Measurements from ENCODE around the gene SYNPO2.
"Not testable (repeated sequence)": the region's sequence is repeated elsewhere in the genome, so short reads cannot be mapped to it uniquely, and the experiment has no call there.

SYNPO2 gene

DNA sequence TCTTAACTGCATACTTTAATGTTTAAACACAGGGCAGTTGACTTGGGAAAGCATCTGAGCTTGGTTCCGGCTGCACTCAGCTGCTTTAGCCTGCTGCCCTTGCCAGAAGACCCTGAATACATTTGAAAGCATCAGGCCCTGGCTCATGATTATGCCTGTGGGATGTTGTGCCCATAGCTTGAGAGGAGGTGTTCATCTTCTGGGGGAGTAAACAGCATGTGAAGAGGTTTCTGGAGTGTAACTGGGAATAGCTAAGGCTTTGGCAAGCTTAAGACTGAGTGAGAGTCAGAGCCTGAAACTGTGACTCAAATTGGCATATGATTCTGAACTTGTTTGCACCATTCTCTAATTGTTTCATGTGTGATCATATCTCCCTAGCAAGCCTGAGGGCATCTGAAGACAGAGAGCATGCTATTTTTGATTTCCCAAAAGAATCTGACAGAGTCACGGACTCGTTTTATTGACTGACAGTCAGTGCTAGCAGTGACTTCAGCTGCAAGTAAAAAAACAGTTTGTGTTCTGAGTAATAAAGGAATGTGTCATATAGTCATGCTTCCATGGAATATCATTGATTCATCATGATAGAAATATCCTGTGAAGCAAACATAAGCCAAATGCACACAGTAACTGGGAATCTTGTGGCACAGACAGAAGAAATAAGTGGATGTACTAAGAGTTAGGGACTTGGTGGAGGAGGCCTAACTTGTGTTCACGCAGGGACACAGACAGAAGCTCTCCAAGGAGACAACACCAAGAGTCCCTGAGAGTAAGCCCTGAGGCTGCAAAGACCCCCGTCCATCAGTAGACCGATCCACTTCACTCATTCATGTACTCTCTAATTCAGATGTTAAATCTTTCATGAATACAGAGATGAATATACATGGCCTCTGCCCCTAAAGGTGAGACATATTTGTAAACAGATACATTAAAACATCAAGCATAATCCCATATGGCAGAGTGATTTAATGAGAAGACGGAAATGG, 100.7 kb downstream of the SYNPO2 start:
- H3K36me3 ChIP-seq (ENCODE audit: insufficient read depth, low read length): no peaks in the 10 kb centered on the region
- no peak overlapping the region for H3K9ac ChIP-seq (ENCODE audit: low read depth, low read length)
- no peaks in the 10 kb centered on the region for H3K9me3 ChIP-seq (ENCODE audit: insufficient read depth, low read depth, low read length)
- H3K27me3 ChIP-seq (ENCODE audit: insufficient read depth, low read length): no peaks in the 10 kb centered on the region
- 95% methylated on average over 7 of the region's 7 CpGs for WGBS
- peaks cover 6% of the 10 kb centered on the region; the same call in 1 of the 2 replicates for H3K4me1 ChIP-seq (ENCODE audit: insufficient read depth, low read length)
- H3K4me3 ChIP-seq (ENCODE audit: low read length): no peak overlapping the region
- no peak overlapping the region for H3K27ac ChIP-seq (ENCODE audit: low read depth, low read length)

DNA sequence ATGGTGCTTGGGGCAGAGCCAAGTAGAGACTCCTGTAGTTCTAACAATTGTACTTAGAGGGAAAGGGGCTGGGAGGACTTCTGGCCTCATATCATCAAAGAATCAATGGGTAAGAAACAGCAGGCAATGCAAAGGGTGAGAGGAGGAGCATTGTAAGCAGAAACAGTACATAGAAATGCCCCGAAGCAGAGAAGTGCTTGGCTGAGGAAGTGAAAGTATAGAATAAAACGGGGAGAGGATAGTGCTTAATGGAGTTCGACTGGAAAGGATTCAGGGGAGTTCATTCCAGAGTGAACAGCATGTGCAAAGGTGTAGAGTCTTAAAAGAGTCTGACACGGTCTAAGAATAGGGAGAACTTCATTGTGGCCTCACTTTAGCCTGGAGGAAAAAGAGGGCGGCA, 103.0 kb downstream of the SYNPO2 start:
- Histone ChIP-seq H3K27ac (ENCODE audit: low read depth, low read length) (no peak overlapping the region), H3K4me3 (ENCODE audit: low read length) (no peak overlapping the region), H3K36me3 (ENCODE audit: insufficient read depth, low read length) (no peaks in the 10 kb centered on the region), H3K27me3 (ENCODE audit: insufficient read depth, low read length) (no peaks in the 10 kb centered on the region), H3K9me3 (ENCODE audit: insufficient read depth, low read depth, low read length) (no peaks in the 10 kb centered on the region), H3K9ac (ENCODE audit: low read depth, low read length) (no peak overlapping the region), H3K4me1 (ENCODE audit: insufficient read depth, low read length) (peaks cover 6% of the 10 kb centered on the region; the same call in 1 of the 2 replicates)
- WGBS: 91% methylated on average over 5 of the region's 5 CpGs

- no peaks in the 10 kb centered on the region for H3K9me3 ChIP-seq (ENCODE audit: insufficient read depth, low read depth, low read length)
- peaks cover 6% of the 10 kb centered on the region; the same call in 1 of the 2 replicates for H3K4me1 ChIP-seq (ENCODE audit: insufficient read depth, low read length)
- no peaks in the 10 kb centered on the region for H3K36me3 ChIP-seq (ENCODE audit: insufficient read depth, low read length)
- no peak overlapping the region for H3K27ac ChIP-seq (ENCODE audit: low read depth, low read length)
- H3K4me3 ChIP-seq (ENCODE audit: low read length): no peak overlapping the region
- 89% methylated on average over 1 of the region's 1 CpG for WGBS
- H3K27me3 ChIP-seq (ENCODE audit: insufficient read depth, low read length): no peaks in the 10 kb centered on the region
- no peak overlapping the region for H3K9ac ChIP-seq (ENCODE audit: low read depth, low read length)
Measured at GRCh38 chr4:118992149-118992548, 103.5 kb downstream of the SYNPO2 start.

DNA sequence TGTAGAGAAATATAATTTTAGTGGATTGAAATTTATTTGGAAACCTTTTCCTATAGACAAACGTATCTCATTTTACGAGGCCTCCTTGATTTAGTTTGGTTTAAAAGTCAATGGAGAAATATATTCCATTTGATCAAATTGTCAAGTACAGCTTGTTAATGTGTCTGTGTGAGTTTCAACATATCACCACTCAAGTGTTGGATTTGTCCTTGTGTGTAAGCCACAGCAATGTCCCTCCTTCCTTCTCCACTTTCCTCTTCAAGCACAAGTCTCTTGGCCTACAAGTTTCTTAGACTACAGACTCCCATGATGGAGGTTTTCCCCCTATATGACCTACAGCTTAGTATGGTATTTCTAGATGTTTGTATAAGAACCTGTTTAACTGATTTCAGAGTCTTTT, 104.7 kb downstream of the SYNPO2 start:
- WGBS: 86% methylated on average over 2 of the region's 2 CpGs
- H3K36me3 ChIP-seq (ENCODE audit: insufficient read depth, low read length): no peaks in the 10 kb centered on the region
- peaks cover 12% of the 10 kb centered on the region for H3K4me1 ChIP-seq (ENCODE audit: insufficient read depth, low read length)
- H3K27ac ChIP-seq (ENCODE audit: low read depth, low read length): no peak overlapping the region
- H3K4me3 ChIP-seq (ENCODE audit: low read length): no peak overlapping the region
- no peaks in the 10 kb centered on the region for H3K27me3 ChIP-seq (ENCODE audit: insufficient read depth, low read length)
- no peak overlapping the region for H3K9ac ChIP-seq (ENCODE audit: low read depth, low read length)
- H3K9me3 ChIP-seq (ENCODE audit: insufficient read depth, low read depth, low read length): no peaks in the 10 kb centered on the region

DNA sequence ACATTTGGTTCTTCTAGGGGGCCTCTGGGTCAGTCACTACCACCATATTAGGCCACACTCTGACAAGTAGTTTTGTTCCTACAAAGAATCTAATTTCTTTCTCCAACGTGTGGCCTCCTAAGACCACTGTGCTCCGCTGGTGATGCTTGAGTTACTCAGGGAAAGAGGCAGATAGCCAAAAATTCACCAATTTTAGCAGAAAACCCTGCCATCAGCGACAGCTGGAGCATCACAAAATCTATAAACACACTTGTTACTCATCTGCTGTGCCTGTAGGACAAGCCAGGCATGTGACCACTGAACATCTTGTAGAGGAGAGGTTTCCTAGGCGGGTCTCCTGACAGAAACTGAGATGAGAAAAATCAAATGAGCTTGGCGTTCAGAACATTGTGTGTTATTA, 105.4 kb downstream of the SYNPO2 start:
- no peaks in the 10 kb centered on the region for H3K27me3 ChIP-seq (ENCODE audit: insufficient read depth, low read length)
- no peak overlapping the region for H3K27ac ChIP-seq (ENCODE audit: low read depth, low read length)
- H3K9ac ChIP-seq (ENCODE audit: low read depth, low read length): no peak overlapping the region
- no peaks in the 10 kb centered on the region for H3K36me3 ChIP-seq (ENCODE audit: insufficient read depth, low read length)
- H3K9me3 ChIP-seq (ENCODE audit: insufficient read depth, low read depth, low read length): no peaks in the 10 kb centered on the region
- H3K4me3 ChIP-seq (ENCODE audit: low read length): no peak overlapping the region
- H3K4me1 ChIP-seq (ENCODE audit: insufficient read depth, low read length): peaks cover 12% of the 10 kb centered on the region
- 92% methylated on average over 5 of the region's 5 CpGs for WGBS

GRCh38 chr4:118995693-118996391, 107.2 kb downstream of the SYNPO2 start:
- no peaks in the 10 kb centered on the region for H3K36me3 ChIP-seq (ENCODE audit: insufficient read depth, low read length)
- no peak overlapping the region for H3K9ac ChIP-seq (ENCODE audit: low read depth, low read length)
- H3K4me3 ChIP-seq (ENCODE audit: low read length): no peak overlapping the region
- no peaks in the 10 kb centered on the region for H3K27me3 ChIP-seq (ENCODE audit: insufficient read depth, low read length)
- no peaks in the 10 kb centered on the region for H3K9me3 ChIP-seq (ENCODE audit: insufficient read depth, low read depth, low read length)
- 90% methylated on average over 4 of the region's 4 CpGs for WGBS
- no peak overlapping the region for H3K27ac ChIP-seq (ENCODE audit: low read depth, low read length)
- peaks cover 16% of the 10 kb centered on the region for H3K4me1 ChIP-seq (ENCODE audit: insufficient read depth, low read length)

DNA sequence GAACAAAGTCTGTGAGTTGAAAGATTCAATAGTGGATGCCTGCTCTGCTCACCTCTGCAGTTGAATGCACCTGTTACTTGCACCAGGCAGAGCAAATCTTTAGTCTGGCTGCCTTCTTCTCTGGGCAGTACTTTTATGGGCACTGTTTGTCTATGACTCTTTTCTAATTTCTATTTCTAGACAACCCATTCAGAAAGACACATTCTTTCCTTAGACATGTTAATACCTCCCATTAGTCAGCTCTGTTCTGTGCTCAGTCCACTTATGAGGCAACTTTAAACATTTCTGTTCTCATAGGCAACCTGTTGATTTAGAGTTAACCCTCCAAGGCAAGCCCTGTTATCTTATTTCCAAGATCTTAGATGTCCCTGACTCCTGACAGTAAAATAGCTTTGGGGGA, 108.9 kb downstream of the SYNPO2 start:
- H3K4me1 ChIP-seq (ENCODE audit: insufficient read depth, low read length): peaks cover 16% of the 10 kb centered on the region
- no peak overlapping the region for H3K27ac ChIP-seq (ENCODE audit: low read depth, low read length)
- H3K4me3 ChIP-seq (ENCODE audit: low read length): no peak overlapping the region
- no peak overlapping the region for H3K9ac ChIP-seq (ENCODE audit: low read depth, low read length)
- no peaks in the 10 kb centered on the region for H3K27me3 ChIP-seq (ENCODE audit: insufficient read depth, low read length)
- no peaks in the 10 kb centered on the region for H3K36me3 ChIP-seq (ENCODE audit: insufficient read depth, low read length)
- H3K9me3 ChIP-seq (ENCODE audit: insufficient read depth, low read depth, low read length): no peaks in the 10 kb centered on the region

DNA sequence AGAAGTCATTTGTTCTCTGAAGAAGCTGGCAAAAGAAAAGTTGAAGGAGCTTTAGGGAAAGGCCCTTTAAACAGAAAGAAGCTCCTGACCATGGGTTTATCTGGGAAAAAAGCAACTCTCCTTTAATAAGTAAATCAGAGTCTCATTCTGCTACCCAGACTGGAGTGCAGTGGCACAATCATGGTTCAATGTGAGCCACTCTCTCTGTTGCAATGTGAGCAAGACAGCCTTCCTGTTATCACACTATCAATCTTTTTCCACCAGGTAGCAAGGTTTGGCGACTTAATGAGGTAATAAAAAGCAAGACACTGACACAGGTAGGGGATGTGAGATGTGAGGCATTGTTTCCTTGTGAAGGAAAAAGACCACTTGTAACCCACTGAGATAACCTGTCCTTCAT, 111.3 kb downstream of the SYNPO2 start:
- H3K36me3 ChIP-seq (ENCODE audit: insufficient read depth, low read length): no peaks in the 10 kb centered on the region
- H3K9me3 ChIP-seq (ENCODE audit: insufficient read depth, low read depth, low read length): no peaks in the 10 kb centered on the region
- no peak overlapping the region for H3K9ac ChIP-seq (ENCODE audit: low read depth, low read length)
- H3K27ac ChIP-seq (ENCODE audit: low read depth, low read length): no peak overlapping the region
- no peaks in the 10 kb centered on the region for H3K27me3 ChIP-seq (ENCODE audit: insufficient read depth, low read length)
- H3K4me3 ChIP-seq (ENCODE audit: low read length): no peak overlapping the region
- 100% methylated on average over 1 of the region's 1 CpG for WGBS
- H3K4me1 ChIP-seq (ENCODE audit: insufficient read depth, low read length): peaks cover 15% of the 10 kb centered on the region

DNA sequence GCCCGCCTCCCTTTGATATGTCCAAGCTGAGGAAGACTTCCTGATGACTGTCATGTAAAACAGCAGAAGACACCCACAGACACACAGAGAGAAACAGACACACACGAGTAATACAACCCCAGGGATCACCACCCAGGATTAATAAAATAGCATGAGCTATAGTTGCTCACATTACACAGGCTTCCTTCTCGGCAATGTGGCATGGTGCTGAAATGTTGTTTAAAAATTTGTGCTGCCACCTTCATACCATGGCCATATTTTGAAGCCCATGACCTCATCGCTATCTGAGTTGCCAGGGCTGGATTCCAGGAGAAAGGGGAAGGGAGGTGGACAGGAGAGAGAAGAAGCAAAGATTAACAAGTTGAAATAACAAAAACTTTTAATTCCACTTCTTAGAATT, 111.7 kb downstream of the SYNPO2 start:
- Histone ChIP-seq H3K36me3 (ENCODE audit: insufficient read depth, low read length) (no peaks in the 10 kb centered on the region), H3K27ac (ENCODE audit: low read depth, low read length) (no peak overlapping the region), H3K4me1 (ENCODE audit: insufficient read depth, low read length) (peaks cover 15% of the 10 kb centered on the region), H3K9me3 (ENCODE audit: insufficient read depth, low read depth, low read length) (no peaks in the 10 kb centered on the region), H3K4me3 (ENCODE audit: low read length) (no peak overlapping the region), H3K9ac (ENCODE audit: low read depth, low read length) (no peak overlapping the region), H3K27me3 (ENCODE audit: insufficient read depth, low read length) (no peaks in the 10 kb centered on the region)
- WGBS: 77% methylated on average over 4 of the region's 4 CpGs

DNA sequence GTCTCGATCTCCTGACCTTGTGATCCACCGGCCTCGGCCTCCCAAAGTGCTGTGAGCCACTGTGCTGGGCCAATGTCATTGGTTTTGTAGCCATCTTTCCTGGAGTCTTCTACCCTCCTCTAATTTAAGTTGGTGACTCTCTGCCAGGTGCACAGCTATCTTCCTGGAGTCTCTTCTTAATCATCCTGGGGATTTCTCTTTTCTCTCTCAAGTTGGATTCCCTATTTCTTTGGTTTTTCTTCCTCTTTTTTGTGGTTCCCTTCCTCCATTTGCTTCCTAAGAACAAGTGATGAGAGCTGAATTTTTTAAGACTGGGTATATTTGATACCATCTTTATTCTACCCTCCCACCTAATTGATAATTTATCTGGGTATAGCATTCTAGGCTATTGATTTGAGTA, 113.8 kb downstream of the SYNPO2 start:
- WGBS: 76% methylated on average over 3 of the region's 3 CpGs
- H3K27ac ChIP-seq (ENCODE audit: low read depth, low read length): no peak overlapping the region
- no peak overlapping the region for H3K9ac ChIP-seq (ENCODE audit: low read depth, low read length)
- no peaks in the 10 kb centered on the region for H3K9me3 ChIP-seq (ENCODE audit: insufficient read depth, low read depth, low read length)
- H3K27me3 ChIP-seq (ENCODE audit: insufficient read depth, low read length): no peaks in the 10 kb centered on the region
- H3K4me1 ChIP-seq (ENCODE audit: insufficient read depth, low read length): peaks cover 12% of the 10 kb centered on the region
- no peaks in the 10 kb centered on the region for H3K36me3 ChIP-seq (ENCODE audit: insufficient read depth, low read length)
- H3K4me3 ChIP-seq (ENCODE audit: low read length): no peak overlapping the region

DNA sequence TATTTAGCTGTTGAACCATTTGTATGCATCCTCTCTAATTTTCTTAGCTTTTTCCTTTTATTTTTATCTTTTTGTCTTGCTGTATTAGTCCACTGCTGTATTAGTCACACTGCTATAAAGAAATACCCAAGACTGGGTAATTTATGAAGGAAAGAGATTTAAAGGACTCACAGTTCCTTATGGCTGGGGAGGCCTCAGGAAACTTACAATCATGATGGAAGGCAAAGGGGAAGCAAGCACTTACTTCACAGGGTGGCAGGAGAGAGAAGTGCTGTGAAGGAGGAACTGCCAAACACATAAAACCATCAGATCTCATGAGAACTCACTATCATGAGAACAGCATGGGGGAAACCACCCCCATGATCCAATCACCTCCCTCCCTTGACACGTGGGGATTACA, 114.3 kb downstream of the SYNPO2 start:
- not testable (repeated sequence) for H3K4me1 ChIP-seq (ENCODE audit: insufficient read depth, low read length); H3K27me3 ChIP-seq (ENCODE audit: insufficient read depth, low read length); H3K27ac ChIP-seq (ENCODE audit: low read depth, low read length); H3K36me3 ChIP-seq (ENCODE audit: insufficient read depth, low read length); H3K9me3 ChIP-seq (ENCODE audit: insufficient read depth, low read depth, low read length); H3K4me3 ChIP-seq (ENCODE audit: low read length); H3K9ac ChIP-seq (ENCODE audit: low read depth, low read length)
- 60% methylated on average over 1 of the region's 1 CpG for WGBS

Data from HUES64 (cell line).